ENCODE data around the gene EFNB2. TPM values are rescaled to one million over a fixed set of nuclear protein-coding genes. Genes with fewer than 3 reads are reported as not detected.
A peak's percentile ranks its signal among the peaks of the same experiment; 100 is the strongest.

Gene EFNB2
- 20.7 TPM for polyA plus RNA-seq (ENCODE audit: insufficient read length)

DNA sequence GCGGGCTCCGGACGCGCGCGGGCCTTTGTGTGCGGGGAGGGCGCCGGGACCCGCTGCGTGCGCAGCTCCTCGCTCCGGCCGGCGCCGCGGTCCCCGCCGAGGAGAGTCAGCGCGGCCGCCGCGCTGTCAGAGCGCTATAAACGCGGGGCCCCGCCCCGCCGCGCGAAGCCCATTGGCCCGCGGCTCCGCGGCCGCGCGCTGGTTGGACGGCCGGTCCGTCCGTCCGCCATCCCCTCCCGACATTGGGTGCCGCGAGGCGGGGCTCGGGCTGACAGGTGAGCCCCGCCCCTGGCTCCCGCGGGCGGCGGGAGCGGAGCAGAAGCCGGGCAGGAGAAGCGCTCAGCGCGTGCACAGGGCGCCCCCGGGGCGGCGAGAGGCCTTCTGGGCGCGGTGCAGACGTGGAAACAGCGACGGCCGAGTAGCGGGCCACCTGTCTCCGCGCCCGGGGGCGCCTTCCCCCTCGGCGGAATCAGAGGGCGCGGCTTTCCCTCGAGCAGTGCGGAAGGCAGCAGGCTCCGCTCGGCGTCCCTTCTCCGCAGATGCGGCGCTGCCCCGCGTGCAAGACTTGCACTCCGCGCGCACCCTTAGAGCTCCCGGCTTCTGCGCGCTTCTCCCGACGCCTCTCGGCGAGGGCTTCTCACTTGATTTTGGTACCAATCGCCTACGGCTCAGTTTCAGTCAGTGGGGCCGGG is at the start of gene EFNB2:
TSS of gene EFNB2 (minus strand) at position 111 of the 692 bp plus-strand sequence. CDS start 698 bp downstream, outside the sequence.
- peak; percentile 77 for DNase-seq (ENCODE audit: low read depth)

DNA sequence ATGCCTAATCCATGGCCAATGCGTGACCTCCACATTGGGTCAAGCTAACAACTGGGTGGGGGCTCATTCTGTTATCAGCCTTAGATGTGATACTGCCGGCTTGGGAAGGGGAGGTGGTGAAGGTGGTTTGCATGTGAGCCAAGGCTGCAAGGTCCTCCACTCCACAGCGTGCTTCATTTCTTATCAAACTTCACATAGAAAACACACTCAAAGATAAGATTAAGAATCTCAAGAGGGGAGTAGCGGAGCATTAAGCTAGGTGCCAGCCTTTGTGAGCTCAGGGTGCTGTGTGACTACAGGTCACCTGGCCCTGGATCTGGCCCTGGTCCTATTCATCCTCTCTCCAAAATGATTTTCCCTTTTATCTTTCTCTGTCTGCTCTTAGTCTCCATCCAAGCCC is 45.8 kb upstream of the EFNB2 start:
- no peak for DNase-seq (ENCODE audit: low read depth)

DNA sequence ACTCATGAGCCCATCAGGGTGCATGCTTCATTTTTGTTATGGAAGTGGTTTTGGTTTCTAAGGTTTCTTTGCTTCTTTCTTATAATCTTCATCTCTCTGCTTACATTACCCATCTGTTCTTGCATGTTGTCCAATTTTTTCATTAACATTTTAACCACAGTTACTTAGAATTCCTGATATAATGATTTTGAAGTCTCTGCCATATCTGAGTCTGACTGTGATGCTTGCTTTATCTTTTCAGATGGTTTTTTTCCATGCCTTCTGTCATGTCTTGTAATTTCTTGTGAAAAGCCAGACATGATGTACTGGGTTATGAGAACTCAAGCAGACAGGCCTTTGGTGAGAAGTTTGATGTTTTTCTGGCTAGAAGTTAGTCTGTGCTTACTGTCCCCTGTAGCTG is 40.4 kb upstream of the EFNB2 start:
- no peak for DNase-seq (ENCODE audit: low read depth)

GRCh38 chr13:106573868-106574267 is 38.4 kb upstream of the EFNB2 start:
- no peak for DNase-seq (ENCODE audit: low read depth)

- DNase-seq (ENCODE audit: low read depth) = no peak
Observed at GRCh38 chr13:106573284-106573846, 37.9 kb upstream of the EFNB2 start.

DNA sequence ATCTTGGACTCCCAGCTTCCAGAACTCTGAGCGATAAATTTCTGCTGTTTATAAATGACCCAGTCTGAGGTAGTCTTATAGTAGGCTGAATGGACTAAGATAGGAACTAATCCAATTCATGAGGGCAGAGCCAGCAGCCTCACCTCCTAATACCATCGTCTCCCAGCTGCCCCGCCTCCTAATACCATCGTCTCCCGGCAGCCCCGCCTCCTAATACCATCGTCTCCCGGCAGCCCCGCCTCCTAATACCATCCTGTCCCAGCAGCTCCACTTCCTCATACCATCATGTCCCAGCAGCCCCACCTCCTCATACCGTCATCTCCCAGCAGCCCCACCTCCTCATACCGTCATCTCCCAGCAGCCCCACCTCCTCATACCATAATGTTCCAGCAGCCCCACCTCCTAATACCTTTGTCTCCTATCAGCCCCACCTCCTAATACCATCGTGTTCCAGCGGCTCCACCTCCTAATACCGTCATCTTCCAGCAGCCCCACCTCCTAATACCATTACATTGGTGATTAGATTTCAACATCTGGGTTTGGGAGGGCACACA is 34.9 kb upstream of the EFNB2 start:
- DNase-seq (ENCODE audit: low read depth) = no peak

GRCh38 chr13:106569233-106570095 is 34.0 kb upstream of the EFNB2 start:
- no peak for DNase-seq (ENCODE audit: low read depth)

DNA sequence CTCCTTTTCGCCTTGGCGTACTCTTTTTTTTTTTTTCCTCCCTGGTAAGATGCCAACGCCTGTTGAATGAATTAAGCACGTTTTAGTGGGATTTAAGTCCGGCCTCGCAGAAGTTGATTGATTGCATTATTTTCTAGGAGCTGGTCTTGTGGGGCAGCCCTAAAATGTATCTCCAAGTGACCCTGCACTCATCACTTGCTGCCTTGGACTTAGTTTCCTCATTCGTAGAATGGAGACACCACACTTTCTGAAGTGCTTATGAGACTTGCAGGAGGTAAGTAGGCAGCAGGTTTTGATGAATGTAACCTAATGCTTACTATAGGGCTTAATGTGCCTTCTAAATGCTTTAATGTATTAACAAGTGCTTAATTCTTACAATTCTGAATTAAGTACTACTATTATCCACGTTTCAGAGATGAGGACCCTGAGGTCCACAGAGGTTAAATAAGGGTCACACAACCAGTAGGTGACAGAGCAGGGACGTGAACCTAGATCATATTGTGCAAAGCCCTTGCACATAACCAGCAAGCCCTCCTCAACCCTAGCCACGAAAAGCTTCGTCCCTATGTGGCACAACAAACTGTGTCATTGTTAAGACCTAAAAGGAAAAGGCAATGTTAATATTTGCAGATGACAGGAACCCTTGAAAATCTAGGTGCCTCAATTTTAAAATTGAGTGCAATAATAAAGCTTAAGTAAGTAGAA is 33.0 kb upstream of the EFNB2 start:
- no peak for DNase-seq (ENCODE audit: low read depth)

DNA sequence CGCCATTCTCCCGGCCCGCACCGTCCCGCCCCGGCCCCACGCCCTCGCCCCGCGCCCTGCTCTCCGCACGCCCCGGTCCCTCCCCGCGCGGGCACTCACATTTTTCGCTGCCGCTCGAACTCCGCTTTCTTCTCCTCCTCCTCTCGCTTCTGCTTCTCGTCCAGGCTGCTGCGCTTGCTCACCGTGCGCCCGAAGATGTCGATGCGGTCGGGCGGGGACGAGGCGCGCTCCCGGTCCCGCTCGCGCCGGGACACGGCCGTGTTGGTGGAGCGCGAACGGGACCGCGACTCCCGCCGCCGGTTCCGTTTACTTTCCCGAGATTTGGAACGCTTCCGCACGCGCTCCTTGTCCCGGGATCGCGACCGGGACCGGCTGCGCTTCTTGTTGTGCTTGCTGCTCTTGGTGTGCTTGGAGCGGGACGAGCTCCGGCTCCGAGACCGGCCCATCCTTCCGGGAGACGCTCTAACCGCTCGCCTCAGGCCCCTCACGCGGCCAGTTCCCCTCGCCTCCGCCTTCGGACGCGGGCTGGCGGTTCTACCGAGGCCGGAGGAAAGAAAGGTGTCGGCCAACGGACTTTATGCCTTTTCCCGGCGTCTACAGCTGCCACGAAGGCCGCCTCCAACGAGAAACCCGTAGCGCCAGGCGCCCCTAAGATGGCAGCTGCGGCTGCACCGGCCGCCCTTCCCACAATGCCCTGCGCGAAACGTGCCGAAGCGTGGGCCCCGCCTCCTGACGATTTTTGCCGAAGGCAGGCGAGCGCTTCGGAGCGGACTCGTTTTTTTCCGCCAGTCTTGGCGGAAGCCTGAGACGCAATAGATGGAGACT is 32.2 kb upstream of the EFNB2 start, which contains the start of gene ARGLU1:
TSS of gene ARGLU1 (minus strand) at position 664 of the 825 bp plus-strand sequence. CDS start at position 446, 218 bp downstream.
- DNase-seq (ENCODE audit: low read depth) = peak; percentile 89

- DNase-seq (ENCODE audit: low read depth) = no peak
Observed at GRCh38 chr13:106566641-106567473, 31.4 kb upstream of the EFNB2 start.

DNA sequence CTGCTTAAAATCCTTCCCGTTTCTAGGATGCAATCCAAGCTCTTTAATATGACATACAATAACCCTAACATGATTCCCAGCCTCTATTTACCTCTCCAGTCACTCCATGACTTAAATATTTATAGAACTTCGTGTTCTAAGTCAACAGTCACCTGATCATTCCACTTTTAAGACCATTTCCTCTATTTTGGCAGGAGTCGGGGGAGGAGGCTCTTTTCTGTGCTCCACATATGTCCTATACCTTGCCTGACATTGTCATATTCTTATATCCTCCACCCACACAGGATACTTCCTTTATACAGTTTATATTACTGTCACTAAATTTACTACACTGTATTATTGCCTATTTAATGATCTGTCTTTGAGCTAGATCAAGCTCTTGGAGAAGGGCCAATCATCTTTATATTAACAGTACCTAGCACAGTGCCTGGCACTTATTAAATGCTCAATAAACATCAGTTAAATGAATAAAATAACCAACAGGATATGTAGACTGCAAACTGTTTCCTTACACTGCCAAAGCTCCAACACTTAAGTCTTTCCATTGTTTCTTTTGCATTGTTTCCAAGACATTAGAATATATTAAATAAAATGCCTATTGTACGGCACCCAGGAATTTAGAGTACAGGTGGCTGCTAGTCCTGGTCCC is 29.8 kb upstream of the EFNB2 start:
- no peak for DNase-seq (ENCODE audit: low read depth)

GRCh38 chr13:106562301-106562700 is 26.8 kb upstream of the EFNB2 start:
- DNase-seq (ENCODE audit: low read depth) = no peak

DNA sequence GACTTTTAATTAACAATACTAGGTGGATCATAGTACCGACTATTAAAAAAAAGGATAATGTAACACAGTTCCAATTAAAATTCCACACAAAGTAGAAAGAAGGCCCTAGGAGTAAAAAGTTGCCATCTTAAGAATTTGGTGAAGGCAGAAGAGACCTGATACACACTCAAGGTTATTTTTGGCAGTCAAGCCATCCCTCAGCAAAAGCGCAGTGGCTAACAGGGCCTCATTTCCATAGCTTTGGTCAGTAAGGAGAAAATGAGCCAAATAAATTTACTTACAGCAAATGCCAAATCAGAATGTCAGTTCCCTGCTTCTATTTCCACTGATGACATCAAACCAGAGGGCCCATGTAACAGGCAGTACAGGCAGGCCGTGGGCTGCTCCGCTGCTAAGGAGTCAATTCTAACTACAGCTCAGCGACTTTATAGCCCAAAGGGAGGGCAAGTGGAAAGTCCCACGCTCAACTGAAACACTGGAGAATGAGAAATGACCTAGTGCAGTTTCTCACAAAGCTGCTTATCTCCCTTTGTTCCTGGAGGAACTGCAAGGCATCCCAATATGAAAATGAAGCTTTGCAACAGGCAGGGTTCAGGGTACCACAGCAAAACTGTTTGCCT is 26.2 kb upstream of the EFNB2 start:
- DNase-seq (ENCODE audit: low read depth) = no peak

- DNase-seq (ENCODE audit: low read depth) = no peak
Observed at GRCh38 chr13:106560821-106561220, 25.4 kb upstream of the EFNB2 start.

DNA sequence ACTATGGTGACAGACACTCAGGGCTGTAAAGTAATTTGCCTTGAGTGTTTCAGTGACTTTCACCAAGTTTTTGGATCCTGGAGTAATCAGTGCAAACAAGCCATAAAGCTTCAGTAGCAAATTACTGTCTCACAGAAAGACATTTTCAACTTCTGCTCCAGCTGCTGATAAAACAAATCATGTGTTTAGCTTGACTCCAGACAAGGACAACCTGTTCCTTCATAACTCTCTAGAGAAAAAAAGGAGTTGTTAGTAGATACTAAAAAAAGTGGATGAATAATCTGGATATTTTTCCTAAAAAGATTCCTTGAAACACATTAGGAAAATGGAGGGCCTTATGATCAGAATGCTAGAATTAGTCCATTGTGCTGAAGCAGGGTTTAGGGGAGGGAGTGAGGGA is 23.1 kb upstream of the EFNB2 start:
- no peak for DNase-seq (ENCODE audit: low read depth)

DNA sequence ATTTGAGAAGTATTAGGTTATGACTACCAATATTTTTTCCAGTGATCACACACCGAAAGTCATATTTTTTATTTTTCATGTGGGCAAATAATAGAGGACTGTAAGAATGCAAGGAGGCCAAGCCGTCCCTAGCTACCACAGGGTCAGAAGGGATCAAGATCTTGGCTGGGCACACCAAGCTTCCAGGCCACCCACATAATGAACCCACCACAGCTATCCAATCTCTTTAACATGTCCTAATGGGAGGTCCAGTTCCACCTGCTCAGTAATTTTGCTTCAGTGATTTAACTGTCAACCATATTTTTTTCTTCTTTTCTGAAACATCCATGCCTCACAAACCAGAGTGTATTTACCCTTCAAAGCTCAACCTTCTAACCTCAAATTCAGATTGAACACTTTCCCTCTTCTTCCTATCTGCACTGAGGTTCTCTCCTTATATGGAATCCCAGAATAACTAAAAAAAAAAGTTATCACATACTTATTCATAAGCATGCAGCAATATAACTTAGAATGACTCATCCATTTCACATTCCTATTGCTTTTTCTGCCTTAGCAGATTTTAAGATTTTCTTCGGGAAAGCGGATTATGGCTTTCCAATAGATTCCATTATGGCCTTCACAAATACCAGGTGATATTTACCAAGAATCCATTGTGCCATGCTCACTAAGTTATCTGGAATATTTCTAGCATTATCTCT is 20.3 kb upstream of the EFNB2 start:
- DNase-seq (ENCODE audit: low read depth) = no peak

DNA sequence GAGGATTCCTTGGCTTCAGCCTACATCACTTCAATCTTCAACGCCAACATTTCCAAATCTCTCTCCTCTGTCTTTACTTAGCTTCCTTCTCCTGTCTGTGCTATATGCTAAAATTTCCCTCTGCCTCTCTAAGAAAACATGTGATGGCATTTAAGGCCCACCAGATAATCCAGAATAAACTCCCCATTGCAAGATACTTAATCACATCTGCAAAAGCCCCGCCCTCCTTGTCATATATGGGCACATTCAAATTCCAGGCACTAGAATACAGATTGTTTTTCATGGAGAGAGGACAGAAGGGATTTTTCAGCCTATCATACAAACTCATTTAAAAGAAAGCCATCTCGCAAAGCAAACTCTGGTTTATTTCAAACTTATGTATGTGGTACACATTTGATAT is 16.3 kb upstream of the EFNB2 start:
- no peak for DNase-seq (ENCODE audit: low read depth)

DNA sequence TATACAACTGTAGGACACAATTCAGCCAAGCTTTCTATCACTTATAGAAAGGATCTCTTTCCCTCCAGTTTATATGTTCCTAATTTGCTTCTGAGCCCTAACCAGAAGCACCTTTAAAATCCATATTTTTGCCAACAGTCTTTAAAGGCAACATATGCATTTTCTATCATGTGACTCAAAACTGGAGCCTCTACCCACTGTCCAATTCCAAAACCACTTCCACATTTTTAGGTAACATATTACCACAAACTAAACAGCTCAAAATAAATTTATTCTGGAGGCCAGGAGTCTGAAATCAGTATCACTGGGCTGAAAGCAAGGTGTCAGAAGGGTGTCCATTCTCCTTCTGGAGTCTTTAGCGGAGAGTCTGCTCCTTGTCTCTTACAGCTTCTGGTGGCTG is 15.9 kb upstream of the EFNB2 start:
- no peak for DNase-seq (ENCODE audit: low read depth)
